GM10266 (cell line): Measurements from ENCODE around the gene MAP6D1.

Experiments
- DNase-seq: peaks from one replicate; pipeline ENCODE4 v3.0.0; 2012; ENCODE audit errors: extremely low spot score
- TF ChIP-seq, protein P1 (sequence below): IDR thresholded peaks from 2 replicates; pipeline ENCODE4 v1.5.1; 2012; ENCODE audit warnings: mild to moderate bottlenecking, low read depth; ENCODE audit not compliant: control insufficient read depth, insufficient read depth; ENCODE audit errors: missing control alignments

Gene MAP6D1

DNA sequence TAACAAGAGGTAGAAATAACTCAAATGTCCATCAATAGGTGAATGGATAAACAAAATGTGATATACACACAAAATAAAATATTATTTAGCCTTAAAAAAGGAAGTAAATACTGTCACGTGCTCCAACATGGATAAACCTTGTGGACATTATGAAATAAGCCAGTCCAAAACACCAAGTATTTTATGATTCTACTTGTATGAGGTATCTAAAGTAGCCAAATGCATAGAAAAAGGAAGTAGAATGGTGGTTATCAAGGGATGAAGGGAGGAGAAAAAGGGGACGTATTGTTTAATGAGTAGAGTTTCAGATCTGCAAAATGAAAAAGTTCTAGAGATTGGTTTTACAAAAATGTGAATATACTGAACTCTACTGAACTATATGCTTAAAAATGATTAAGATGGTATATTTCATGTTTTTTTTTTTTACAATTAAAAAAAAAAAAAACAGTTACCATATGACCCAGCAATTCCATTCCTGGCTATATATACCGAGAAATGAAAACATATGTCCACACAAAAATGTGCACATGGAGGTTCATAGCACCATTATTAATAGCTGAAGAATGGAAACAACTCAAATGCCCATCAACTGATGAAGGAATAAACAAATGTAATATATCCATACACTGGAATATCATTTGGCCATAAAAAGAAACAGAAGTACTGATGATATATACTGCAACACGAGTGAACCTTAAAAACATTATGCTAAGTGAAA lies 29.1 kb upstream of the MAP6D1 start:
- TF ChIP-seq, protein P1, sequence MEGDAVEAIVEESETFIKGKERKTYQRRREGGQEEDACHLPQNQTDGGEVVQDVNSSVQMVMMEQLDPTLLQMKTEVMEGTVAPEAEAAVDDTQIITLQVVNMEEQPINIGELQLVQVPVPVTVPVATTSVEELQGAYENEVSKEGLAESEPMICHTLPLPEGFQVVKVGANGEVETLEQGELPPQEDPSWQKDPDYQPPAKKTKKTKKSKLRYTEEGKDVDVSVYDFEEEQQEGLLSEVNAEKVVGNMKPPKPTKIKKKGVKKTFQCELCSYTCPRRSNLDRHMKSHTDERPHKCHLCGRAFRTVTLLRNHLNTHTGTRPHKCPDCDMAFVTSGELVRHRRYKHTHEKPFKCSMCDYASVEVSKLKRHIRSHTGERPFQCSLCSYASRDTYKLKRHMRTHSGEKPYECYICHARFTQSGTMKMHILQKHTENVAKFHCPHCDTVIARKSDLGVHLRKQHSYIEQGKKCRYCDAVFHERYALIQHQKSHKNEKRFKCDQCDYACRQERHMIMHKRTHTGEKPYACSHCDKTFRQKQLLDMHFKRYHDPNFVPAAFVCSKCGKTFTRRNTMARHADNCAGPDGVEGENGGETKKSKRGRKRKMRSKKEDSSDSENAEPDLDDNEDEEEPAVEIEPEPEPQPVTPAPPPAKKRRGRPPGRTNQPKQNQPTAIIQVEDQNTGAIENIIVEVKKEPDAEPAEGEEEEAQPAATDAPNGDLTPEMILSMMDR: no peak
- DNase-seq: no peak

DNA sequence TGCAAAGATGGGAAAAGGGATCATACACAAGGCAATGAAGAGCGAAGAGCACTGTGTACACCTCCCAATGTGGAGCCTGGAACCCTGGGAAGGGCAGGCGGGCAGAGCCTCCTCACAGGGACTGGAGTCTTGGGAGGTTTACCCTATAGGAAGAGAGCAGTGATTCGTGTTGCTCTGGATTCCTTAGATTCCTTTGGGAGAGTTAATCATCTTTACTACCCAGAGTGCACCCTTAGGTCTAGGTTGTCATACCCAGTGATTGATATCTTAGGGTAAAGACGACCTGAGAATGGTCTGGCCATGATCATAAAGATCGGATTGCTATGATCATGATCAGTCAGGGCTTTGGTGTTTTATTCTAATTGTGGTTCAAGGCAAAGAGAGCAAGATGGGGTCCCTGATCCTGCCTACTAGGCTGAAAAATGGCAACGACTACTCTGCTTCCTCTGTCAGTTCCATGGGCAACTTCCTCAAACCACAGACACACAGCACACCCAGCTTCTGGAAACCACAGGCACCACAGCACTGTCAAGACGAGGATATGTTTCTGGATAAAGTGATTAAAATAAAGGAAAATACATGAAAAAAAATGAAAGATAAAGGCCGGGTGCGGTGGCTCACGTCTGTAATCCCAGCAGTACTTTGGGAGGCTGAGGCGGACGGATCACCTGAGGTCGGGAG lies 20.4 kb upstream of the MAP6D1 start:
- TF ChIP-seq, protein P1: no peak
- no peak for DNase-seq

DNA sequence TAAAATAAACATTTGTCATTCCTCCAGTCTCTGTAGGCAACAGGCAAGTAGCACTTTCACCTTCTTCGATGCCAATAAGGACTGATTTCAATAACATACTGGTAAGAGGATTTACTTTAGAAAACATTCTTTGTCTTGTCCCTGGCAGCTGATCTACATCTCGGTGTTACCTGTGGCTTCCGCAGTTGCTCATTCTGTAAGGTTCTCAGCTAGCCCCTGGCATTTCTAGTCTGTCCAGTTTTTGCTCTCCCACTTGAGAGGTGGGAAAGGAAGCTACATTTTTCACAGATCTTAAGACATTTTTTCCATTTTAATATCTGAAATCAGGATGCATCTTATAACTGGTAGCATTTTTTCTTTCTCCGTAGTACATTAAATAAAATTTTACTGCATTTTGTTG lies 19.7 kb upstream of the MAP6D1 start:
- DNase-seq: no peak
- TF ChIP-seq, protein P1: no peak

DNA sequence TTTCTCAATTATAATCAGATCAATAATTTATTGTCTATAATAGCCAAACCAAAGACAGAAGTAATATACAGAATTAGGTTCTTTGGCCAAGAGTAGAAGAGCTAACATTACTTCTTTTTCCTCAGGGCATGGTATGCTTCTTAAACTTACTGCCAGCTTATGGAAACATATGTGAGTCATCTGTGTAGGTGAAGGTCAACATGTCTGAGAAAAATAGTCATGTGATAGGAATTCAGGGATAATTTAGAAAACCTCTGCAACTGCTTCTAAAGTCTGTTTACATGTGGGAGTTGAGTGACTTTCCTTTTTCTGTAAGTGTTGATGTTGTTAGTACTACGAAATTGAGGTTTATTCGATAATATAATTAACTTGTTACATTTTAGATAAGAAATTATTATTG lies 19.2 kb upstream of the MAP6D1 start:
- DNase-seq: no peak
- TF ChIP-seq, protein P1: no peak

DNA sequence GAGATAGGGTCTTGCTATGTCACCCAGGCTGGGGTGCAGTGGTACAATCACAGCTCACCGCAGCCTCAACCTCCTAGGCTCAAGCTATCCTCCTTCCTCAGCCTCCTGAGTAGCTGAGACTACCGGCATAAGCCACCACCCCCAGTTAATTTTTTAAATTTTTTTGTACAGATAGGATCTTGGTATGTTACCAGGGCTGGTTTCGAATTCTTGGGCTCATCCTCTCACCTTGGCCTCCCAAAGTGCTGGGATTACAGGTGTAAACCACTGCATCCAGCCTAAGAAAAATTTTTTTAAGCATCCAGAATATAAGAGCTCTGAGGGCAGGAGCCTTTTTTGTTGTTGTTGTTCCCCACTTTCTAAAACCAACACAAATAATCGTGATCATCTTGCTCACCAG lies 14.4 kb upstream of the MAP6D1 start:
- TF ChIP-seq, protein P1: no peak
- no peak for DNase-seq

DNA sequence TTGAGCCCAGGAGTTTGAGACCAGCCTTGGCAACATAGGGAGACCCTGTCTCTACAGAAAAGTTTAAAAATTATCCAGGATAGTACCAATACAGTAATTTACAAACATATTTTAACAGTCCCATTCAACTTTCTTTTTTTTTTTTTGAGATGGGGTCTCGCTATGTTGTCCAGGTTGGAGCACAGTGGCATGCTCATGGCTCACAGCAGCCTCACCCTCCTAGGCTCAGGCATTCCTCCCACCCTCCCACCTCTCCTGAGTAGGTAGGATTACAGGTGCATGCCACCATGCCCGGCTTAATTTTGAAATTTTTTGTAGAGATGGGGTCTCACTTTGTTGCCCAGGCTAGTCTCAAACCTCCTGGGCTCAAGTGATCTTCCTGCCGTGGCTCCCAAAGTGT lies 12.5 kb upstream of the MAP6D1 start:
- TF ChIP-seq, protein P1: no peak

DNA sequence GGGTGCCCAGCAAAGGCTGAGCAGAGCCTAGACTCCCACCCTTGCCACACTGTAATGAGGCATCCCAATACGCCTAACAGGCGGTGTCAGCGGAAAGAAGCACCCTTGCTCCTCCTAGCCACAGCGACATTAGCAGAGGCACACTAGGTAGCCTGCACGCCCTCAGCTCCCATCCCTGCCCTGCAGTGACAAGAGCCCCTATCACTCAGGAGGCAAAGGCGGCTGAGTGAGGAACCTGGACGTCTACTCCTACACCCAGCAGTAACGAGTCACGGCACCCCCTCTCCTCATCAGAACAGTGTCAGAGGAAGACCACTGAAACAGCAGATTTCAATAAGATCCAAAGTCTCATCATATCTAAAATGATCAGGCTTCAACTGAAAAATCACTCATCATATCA lies 12.0 kb upstream of the MAP6D1 start:
- DNase-seq: no peak
- TF ChIP-seq, protein P1: no peak

More for the DNA sequence above, 12.5 kb upstream of the MAP6D1 start:
- DNase-seq: no peak
